ENCODE measurements around the gene THAP11. TPM values are rescaled to one million over a fixed set of nuclear protein-coding genes. Genes with fewer than 3 reads are reported as not detected.

The THAP11 gene
- total and polyA plus RNA-seq, 12 donors = 6.0 to 41.3 (median 25.5) TPM

DNA sequence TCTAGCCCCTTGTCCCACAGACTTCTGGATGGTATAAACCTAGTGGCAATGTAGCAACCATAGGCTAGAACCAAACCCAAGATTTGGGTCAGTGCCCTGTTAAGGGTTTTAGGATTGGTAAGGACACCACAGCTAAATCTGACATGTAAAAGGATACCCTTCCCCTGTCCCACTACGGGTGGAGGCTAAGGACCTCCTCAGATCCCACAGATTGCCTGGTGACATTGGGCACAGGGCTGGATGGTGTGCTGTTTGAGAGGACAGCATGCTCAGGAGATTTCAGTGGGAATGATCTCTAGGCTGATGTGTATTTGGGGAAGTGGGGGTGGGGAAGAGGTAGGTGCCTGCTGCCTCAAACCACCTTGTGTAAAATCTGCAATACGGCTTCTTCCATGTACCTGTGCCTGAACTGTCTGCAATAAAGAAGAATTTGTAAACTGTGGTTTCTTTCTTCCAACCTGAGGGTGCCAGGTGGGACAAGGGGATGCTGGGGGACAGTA lies 30.1 kb downstream of the THAP11 start:
- H3K9me3 ChIP-seq = no peaks in the 10 kb centered on the region
- intact Hi-C loops (cut with DNase I) = loop anchor here in 2 of 10 donors (2.0 kb wide), 2 partner anchors 25 to 29 kb away; partner anchors contain the start of genes CENPT (in 1 of the 2), NUTF2 (in 1 of the 2) and THAP11 (in 1 of the 2)
- peak in 2 of 8 donors; percentile 2 to 3 for ATAC-seq
- peak overlapping the region in 8 of 10 donors; percentile 89 to 100 (median 97) for H3K4me3 ChIP-seq
- DNase-seq = no peak
- H3K27ac ChIP-seq = peak overlapping the region in 9 of 10 donors; percentile 64 to 93 (median 90)
- H3K27me3 ChIP-seq = no peaks in the 10 kb centered on the region
- 69% methylated on average over 2 of the region's 2 CpGs for WGBS, 2 donors
- peaks cover 0 to 68% (median 46%) of the 10 kb centered on the region in 9 donors for H3K36me3 ChIP-seq
- peaks cover 17 to 41% (median 31%) of the 10 kb centered on the region in 9 donors for H3K4me1 ChIP-seq
- TF ChIP-seq CTCF (IDR thresholded peaks at IDR 0.05) = no peak

DNA sequence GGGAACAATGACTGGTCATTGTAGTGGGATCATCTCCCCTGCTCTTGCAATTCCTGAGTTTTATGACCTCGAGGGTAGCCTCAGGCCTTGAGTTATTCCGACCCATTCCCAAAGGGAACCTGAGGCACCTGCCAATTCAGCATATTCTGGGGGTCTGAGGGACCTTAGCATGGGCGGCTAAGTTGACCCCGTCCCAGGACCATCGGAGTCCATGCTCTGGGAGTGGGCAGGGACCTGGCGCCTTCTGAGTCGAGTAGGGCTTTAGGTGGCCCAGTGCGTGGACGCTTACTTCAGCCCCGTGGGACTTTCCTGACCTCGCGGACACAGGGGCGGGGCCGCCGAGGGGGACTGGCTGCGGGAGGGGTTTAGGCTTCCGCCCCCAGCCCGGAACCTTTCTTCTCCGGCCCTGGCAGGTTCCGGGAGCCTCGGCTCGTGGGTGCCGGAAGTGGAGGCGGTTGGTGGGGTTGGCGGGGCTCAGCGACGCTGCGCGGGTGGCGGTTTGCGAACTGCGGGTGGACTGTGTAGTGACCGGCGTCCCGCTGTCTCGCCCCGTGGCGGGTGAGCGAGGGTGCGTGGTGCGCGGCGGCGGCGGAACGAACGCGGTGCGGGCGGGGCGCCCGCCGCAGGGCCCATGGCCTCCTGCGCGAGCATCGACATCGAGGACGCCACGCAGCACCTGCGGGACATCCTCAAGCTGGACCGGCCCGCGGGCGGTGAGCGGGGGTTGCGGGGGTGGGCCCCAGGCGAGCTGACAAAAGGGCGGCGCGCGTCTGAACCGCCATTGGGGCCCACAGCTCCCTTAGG lies 30.7 kb downstream of the THAP11 start, which contains the start of gene EDC4:
TSS of gene EDC4 (plus strand) at position 422 of the 804 bp plus-strand sequence. CDS start at position 632, 210 bp downstream.
- ATAC-seq (peak; percentile 91 to 95 (median 93)), DNase-seq (peak; percentile 89 to 90)
- WGBS, 2 donors = 2% methylated on average over 71 to 72 of the region's 72 CpGs
- H3K36me3 ChIP-seq = peaks cover under 1 to 68% (median 46%) of the 10 kb centered on the region in 9 donors
- no peaks in the 10 kb centered on the region for H3K27me3 ChIP-seq
- H3K4me1 ChIP-seq = peaks cover 17 to 41% (median 31%) of the 10 kb centered on the region in 9 donors
- intact Hi-C loops (cut with DNase I) = loop anchor here in 2 of 10 donors (2.0 kb wide), 2 partner anchors 26 to 30 kb away; partner anchors contain the start of genes CENPT (in 1 of the 2), NUTF2 (in 1 of the 2) and THAP11 (in 1 of the 2)
- H3K4me3 ChIP-seq = peak within 1 kb of the TSS; percentile 79 to 100 (median 97)
- TF ChIP-seq CTCF (IDR thresholded peaks at IDR 0.05) = peak in 1 of 9 donors; percentile 9
- H3K9me3 ChIP-seq = no peaks in the 10 kb centered on the region
- H3K27ac ChIP-seq = peak within 1 kb of the TSS; percentile 43 to 93 (median 90)

DNA sequence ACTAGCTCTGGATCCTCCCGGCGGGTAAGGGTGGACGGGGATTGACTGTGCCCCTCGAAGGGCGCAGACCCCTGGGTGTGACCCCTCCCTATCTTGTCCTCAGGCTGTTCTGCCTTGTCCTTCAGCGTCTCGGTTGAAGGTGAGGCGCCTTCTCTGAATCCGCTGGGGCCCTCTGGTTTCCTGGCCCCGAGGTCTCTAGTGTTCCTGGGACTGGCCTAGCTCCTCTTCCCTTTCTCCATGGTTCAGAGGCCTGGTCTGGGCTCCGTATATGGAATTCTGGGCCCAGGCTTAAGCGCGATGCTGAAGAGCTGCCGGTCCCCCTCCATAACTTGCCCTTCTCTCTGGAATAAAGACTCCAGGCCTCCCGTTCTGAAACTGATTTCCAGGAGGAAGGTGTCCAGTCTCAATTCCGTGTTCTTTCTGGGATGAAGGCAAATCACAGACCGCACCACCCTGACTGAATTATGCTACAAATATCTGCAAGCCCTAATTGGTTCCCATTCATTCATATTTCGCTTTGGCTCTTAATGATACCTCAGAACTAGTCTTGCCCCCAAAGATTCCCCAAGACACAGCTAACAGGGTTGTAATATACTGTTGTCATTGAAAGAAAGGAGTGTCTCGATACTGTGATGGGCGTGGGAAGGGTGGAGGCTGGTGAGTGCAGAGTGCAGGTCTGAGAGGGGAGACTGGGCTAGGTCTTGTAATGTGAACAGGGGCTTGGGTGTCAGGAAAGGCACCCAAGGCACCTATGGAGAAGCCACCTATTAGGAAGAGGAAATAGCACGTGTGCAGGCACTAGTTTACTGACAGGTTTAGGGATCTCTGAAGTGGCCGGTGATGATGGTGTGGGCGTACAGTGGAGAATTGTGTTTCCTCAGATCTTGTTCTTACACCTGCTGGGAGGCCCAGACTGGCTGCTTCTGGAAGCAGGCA lies 31.6 kb downstream of the THAP11 start:
- no peaks in the 10 kb centered on the region for H3K9me3 ChIP-seq
- peaks cover 17 to 41% (median 31%) of the 10 kb centered on the region in 9 donors for H3K4me1 ChIP-seq
- intact Hi-C loops (cut with DNase I) = loop anchor here in 2 of 10 donors (2.0 kb wide), 2 partner anchors 27 to 31 kb away; partner anchors contain the start of genes CENPT (in 1 of the 2), NUTF2 (in 1 of the 2) and THAP11 (in 1 of the 2)
- no peaks in the 10 kb centered on the region for H3K27me3 ChIP-seq
- peak overlapping the region; percentile 79 to 100 (median 97) for H3K4me3 ChIP-seq
- H3K27ac ChIP-seq = peak overlapping the region; percentile 43 to 93 (median 90)
- no peak for TF ChIP-seq CTCF (IDR thresholded peaks at IDR 0.05)
- WGBS, 2 donors = 14 to 15% methylated on average over 23 of the region's 23 CpGs
- DNase-seq (no peak), ATAC-seq (peak in 5 of 8 donors; percentile 3 to 20 (median 10))
- peaks cover 6 to 68% (median 46%) of the 10 kb centered on the region in 9 donors for H3K36me3 ChIP-seq

All from heart right ventricle (tissue), 16 donors.